Coronary artery (tissue), 2 donors: ENCODE results near the gene DMBT1.

Experiments used
- DNase-seq: peaks from one replicate; pipeline ENCODE4 v3.0.0-alpha.2; 2017; ENCODE audit warnings: low spot score
- H3K27ac ChIP-seq, 2 donors: fragments of 200-600 bp; sonication (generic); one replicate each; pipeline ENCODE4 v1.5.1; 2016 to 2019
- H3K4me3 ChIP-seq: fragments of 200-600 bp; sonication (generic); 2 replicates; pipeline ENCODE4 v1.5.1; 2016; ENCODE audit warnings: mild to moderate bottlenecking, moderate library complexity
- CTCF ChIP-seq: fragments of 200-600 bp; sonication (generic); IDR thresholded peaks from one replicate; pipeline ENCODE4 v1.5.1; 2019; ENCODE audit warnings: antibody characterized with exemption

DMBT1 gene

GRCh38 chr10:122674781-122675180, 114.2 kb downstream of the DMBT1 start:
- H3K4me3 ChIP-seq, result no peak overlapping the region
- no peak overlapping the region for H3K27ac ChIP-seq
- TF ChIP-seq CTCF, result no peak
- DNase-seq, result no peak

GRCh38 chr10:122675278-122675677, 114.7 kb downstream of the DMBT1 start:
- peak; percentile 9 for DNase-seq
- H3K4me3 ChIP-seq, result no peak overlapping the region
- TF ChIP-seq CTCF, result no peak
- no peak overlapping the region for H3K27ac ChIP-seq

DNA sequence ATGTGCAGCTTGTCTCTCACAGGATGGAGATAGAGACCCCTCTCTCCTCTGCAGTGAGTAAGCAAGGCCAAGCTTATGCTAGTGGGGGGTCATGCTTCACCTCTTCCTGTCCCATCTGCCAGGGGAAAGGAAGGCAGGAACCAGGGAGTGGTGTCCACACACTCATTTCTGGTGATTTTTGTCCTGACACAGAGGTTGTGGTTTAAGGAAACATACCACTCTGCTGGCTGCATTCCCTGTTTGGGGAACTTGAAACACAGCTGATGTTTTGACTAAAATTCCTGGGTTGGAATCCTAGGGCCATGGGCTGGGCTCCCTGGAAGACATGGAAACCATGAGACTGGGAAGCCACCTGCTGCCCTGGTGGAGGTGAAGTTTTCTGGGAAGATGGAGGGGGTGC, 117.7 kb downstream of the DMBT1 start:
- no peak for TF ChIP-seq CTCF
- no peak for DNase-seq
- H3K4me3 ChIP-seq, result no peak overlapping the region
- H3K27ac ChIP-seq, result no peak overlapping the region

- no peak for TF ChIP-seq CTCF
- no peak overlapping the region for H3K27ac ChIP-seq
- H3K4me3 ChIP-seq, result no peak overlapping the region
- no peak for DNase-seq
Observed at GRCh38 chr10:122682522-122682921, 122.0 kb downstream of the DMBT1 start.

- no peak for TF ChIP-seq CTCF
- DNase-seq, result no peak
- Histone ChIP-seq H3K4me3 (no peak overlapping the region), H3K27ac (peak overlapping the region in 1 of 2 donors; percentile 33)
Observed at GRCh38 chr10:122688293-122688989, 127.9 kb downstream of the DMBT1 start.

DNA sequence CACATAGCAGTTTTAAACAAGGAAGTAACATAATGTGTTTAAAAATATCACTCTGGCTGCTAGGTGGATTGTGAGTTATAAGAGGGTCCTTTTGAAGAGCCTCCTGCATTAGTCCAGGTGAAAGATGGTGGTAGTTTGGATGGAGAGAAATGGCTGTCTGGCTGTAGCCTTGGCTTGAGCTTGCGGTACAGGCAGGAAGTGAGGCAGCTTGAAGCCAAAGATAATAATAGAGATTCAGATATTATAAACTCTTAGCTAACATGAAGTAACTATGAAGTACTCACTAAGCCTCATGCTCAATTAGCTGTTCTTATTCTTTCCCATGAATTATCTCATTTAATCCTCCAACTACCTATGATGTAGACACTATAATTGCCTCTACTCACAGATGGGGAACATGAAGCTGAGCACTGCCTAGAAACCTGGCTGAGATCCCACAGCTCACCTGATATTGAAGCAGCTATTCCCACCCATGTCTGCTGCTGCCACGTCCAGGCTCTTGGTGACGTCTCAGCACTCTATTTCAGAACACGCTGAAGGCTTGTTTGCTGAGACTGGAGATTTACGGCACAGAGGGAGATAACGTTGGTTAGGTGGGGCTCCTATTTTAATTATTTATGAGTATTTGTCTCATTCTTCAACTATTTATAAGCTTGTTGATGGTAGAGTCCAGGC, 128.7 kb downstream of the DMBT1 start:
- Histone ChIP-seq H3K4me3 (no peak overlapping the region), H3K27ac (peak overlapping the region in 1 of 2 donors; percentile 33)
- DNase-seq, result no peak
- TF ChIP-seq CTCF, result no peak

DNA sequence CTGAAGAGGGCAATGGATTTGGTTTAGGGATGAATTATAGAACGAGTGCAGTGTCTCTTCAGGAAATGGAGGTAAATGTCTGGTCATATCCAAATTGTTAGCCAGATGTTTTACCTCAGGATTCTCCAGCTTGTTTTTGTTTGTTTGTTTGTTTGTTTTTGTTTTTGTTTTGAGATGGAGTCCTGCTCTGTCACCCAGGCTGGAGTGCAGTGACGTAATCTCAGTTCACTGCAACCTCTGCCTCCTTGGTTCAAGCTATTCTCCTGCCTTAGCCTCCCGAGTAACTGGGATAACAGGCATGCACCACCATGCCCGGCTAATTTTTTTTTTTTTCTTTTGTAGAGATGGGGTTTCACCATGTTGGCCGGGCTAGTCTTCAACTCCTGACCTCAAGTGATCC, 132.2 kb downstream of the DMBT1 start:
- H3K27ac ChIP-seq, result no peak overlapping the region
- H3K4me3 ChIP-seq, result no peak overlapping the region
- TF ChIP-seq CTCF, result no peak
- DNase-seq, result no peak
